Neural cell (in vitro differentiated cells): ENCODE results near the gene ATP1A4. TPM values are rescaled to one million over a fixed set of nuclear protein-coding genes. Genes with fewer than 3 reads are reported as not detected.

Experiments used
- H2AFZ ChIP-seq: fragments of 200-600, 300-800 bp; sonication (generic), shearing (Covaris generic); 2 replicates; pipeline ENCODE4 v1.6.0; 2014; ENCODE audit warnings: low read depth, mild to moderate bottlenecking, antibody characterized with exemption, low read length, moderate library complexity
- H3F3A ChIP-seq: fragments of 200-600 bp; shearing (Covaris generic); 2 replicates; pipeline ENCODE4 v1.6.1; 2016; ENCODE audit warnings: mild to moderate bottlenecking, moderate library complexity, mixed read lengths, antibody characterized with exemption, low read length; ENCODE audit not compliant: insufficient read depth, poor library complexity, severe bottlenecking
- H3K27ac ChIP-seq: fragments of 200-600, 300-800 bp; sonication (generic), shearing (Covaris generic); 2 replicates; pipeline ENCODE4 v1.5.1; 2014; ENCODE audit warnings: mild to moderate bottlenecking, low read length, moderate library complexity
- H3K27me3 ChIP-seq: fragments of 300-800, 200-600 bp; sonication (generic), shearing (Covaris generic); 2 replicates; pipeline ENCODE4 v1.6.0; 2014; ENCODE audit warnings: mild to moderate bottlenecking, low read depth, low read length, moderate library complexity; ENCODE audit not compliant: insufficient read depth
- H3K36me3 ChIP-seq: fragments of 300-800, 200-600 bp; sonication (generic), shearing (Covaris generic); 2 replicates; pipeline ENCODE4 v1.5.1; 2014; ENCODE audit warnings: mild to moderate bottlenecking, antibody characterized with exemption, low read length, moderate library complexity; ENCODE audit not compliant: insufficient read depth
- H3K4me2 ChIP-seq: fragments of 300-800, 200-600 bp; sonication (generic), shearing (Covaris generic); 2 replicates; pipeline ENCODE4 v1.6.0; 2014; ENCODE audit warnings: mild to moderate bottlenecking, low read length
- H3K4me3 ChIP-seq: fragments of 300-800, 200-600 bp; sonication (generic), shearing (Covaris generic); 2 replicates; pipeline ENCODE4 v1.5.1; 2014; ENCODE audit warnings: mild to moderate bottlenecking, low read length, moderate library complexity
- H3K79me2 ChIP-seq: fragments of 200-600 bp; shearing (Covaris generic); replicated peaks from 2 replicates; pipeline ENCODE4 v1.6.0; 2014; ENCODE audit warnings: mild to moderate bottlenecking, low read length, moderate library complexity; ENCODE audit not compliant: insufficient read depth
- H3K9ac ChIP-seq: fragments of 300-800, 200-600 bp; sonication (generic), shearing (Covaris generic); 2 replicates; pipeline ENCODE4 v1.6.1; 2016; ENCODE audit warnings: mild to moderate bottlenecking, low read length, mixed read lengths
- H3K9me2 ChIP-seq: fragments of 200-600 bp; shearing (Covaris generic); 2 replicates; pipeline ENCODE4 v1.6.1; 2016; ENCODE audit warnings: mild to moderate bottlenecking, low read length, mixed read lengths; ENCODE audit not compliant: insufficient read depth
- H3K9me3 ChIP-seq: fragments of 200-600, 300-800 bp; sonication (generic), shearing (Covaris generic); 2 replicates; pipeline ENCODE4 v1.6.1; 2016; ENCODE audit warnings: mild to moderate bottlenecking, mixed run types, low read length, moderate library complexity, mixed read lengths
- H4K20me1 ChIP-seq: fragments of 200-600 bp; shearing (Covaris generic); 2 replicates; pipeline ENCODE4 v1.6.1; 2016; ENCODE audit warnings: mild to moderate bottlenecking, mixed run types; ENCODE audit not compliant: insufficient read depth
- EP300 ChIP-seq: fragments of 450-650 bp; conservative IDR thresholded peaks from 2 replicates; pipeline ENCODE4 v1.6.1; 2014; ENCODE audit warnings: antibody characterized with exemption, mild to moderate bottlenecking, moderate library complexity; ENCODE audit not compliant: poor library complexity, severe bottlenecking
- EZH2 ChIP-seq: fragments of 200-600, 300-800 bp; shearing (Covaris generic), sonication (generic); IDR thresholded peaks from 2 replicates; pipeline ENCODE4 v1.6.1; 2014; ENCODE audit warnings: antibody characterized with exemption, low read length, borderline replicate concordance, mild to moderate bottlenecking; ENCODE audit not compliant: insufficient read depth, poor library complexity, severe bottlenecking
- MXI1 ChIP-seq: fragments of 450-650 bp; conservative IDR thresholded peaks from 2 replicates; pipeline ENCODE4 v1.6.1; 2014; ENCODE audit warnings: antibody characterized with exemption, mild to moderate bottlenecking; ENCODE audit not compliant: poor library complexity, severe bottlenecking
- POLR2AphosphoS5 ChIP-seq: IDR thresholded peaks from 2 replicates; pipeline ENCODE4 v1.6.1; 2012
- RAD21 ChIP-seq: fragments of 450-650 bp; conservative IDR thresholded peaks from 2 replicates; pipeline ENCODE4 v1.6.1; 2014; ENCODE audit warnings: antibody characterized with exemption, mild to moderate bottlenecking, moderate library complexity
- REST ChIP-seq: IDR thresholded peaks from 2 replicates; pipeline ENCODE4 v1.6.1; 2012; ENCODE audit warnings: borderline replicate concordance
- SMC3 ChIP-seq: fragments of 450-650 bp; conservative IDR thresholded peaks from 2 replicates; pipeline ENCODE4 v1.6.1; 2014; ENCODE audit warnings: antibody characterized with exemption, mild to moderate bottlenecking, moderate library complexity; ENCODE audit not compliant: poor library complexity
- TAF1 ChIP-seq: IDR thresholded peaks from 2 replicates; pipeline ENCODE4 v1.6.1; 2012; ENCODE audit warnings: low read depth
- polyA plus RNA-seq: library from polyadenylated mRNA; depleted of rRNA; stranded (reverse); fragments of >200 nt; gene quantifications from 2 replicates; pipeline ENCODE4 v1.2.3, GENCODE V29; 2014
- TF ChIP-seq, protein P1 (sequence below): fragments of 450-650 bp; IDR thresholded peaks from 2 replicates; pipeline ENCODE4 v1.5.1; 2014; ENCODE audit warnings: antibody characterized with exemption, mild to moderate bottlenecking, moderate library complexity; ENCODE audit not compliant: poor library complexity, severe bottlenecking

Gene ATP1A4
- polyA plus RNA-seq, 1 donor from 2014 or later = not detected

DNA sequence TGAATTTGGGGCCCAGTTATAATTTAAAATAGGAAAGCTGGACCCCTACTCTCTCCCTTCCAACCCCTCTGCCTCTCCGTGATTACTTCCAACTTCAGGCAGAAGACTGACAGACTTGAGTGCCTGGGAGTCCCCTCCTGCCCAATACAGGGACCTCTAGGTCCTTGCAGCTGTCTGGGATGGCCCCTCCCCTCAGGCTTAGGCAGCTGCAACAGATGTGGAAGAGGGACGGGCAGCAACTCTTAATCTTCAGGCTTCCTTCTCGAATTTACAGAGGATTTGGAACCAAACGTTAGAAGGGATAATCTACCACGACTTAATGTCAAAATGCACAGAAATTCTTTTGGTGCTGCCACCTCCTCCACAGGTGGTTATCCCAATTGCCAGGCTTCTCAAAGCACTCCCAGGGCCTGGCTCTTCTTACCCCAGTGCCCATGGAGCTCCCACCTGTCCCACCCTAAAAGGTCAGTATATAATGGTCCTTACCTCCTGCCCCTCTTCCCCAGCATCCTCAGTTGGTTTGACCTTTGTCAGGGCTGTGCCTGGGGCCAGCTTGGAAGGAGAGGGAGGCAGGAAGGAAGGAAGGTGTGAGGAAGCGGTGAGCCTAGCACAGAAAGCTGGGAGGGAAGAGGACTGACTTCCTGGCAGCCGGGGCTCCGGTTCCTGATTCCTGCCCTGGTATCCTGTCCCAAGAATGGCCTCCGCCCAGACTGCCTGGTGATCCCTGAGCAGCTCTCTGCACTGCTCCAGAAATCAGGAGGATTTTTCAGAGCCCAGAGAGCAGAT lies 56.6 kb downstream of the ATP1A4 start:
- H4K20me1 ChIP-seq = no peaks in the 10 kb centered on the region

More for the DNA sequence above, 56.6 kb downstream of the ATP1A4 start:
- TF ChIP-seq MXI1 = no peak
- TF ChIP-seq SMC3 = no peak
- no peak for TF ChIP-seq EZH2
- no peak for TF ChIP-seq EP300
- TF ChIP-seq, protein P1, sequence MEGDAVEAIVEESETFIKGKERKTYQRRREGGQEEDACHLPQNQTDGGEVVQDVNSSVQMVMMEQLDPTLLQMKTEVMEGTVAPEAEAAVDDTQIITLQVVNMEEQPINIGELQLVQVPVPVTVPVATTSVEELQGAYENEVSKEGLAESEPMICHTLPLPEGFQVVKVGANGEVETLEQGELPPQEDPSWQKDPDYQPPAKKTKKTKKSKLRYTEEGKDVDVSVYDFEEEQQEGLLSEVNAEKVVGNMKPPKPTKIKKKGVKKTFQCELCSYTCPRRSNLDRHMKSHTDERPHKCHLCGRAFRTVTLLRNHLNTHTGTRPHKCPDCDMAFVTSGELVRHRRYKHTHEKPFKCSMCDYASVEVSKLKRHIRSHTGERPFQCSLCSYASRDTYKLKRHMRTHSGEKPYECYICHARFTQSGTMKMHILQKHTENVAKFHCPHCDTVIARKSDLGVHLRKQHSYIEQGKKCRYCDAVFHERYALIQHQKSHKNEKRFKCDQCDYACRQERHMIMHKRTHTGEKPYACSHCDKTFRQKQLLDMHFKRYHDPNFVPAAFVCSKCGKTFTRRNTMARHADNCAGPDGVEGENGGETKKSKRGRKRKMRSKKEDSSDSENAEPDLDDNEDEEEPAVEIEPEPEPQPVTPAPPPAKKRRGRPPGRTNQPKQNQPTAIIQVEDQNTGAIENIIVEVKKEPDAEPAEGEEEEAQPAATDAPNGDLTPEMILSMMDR = no peak
- TF ChIP-seq POLR2AphosphoS5 = no peak
- TF ChIP-seq REST = no peak
- no peak for TF ChIP-seq TAF1
- TF ChIP-seq RAD21 = no peak
- H3K79me2 ChIP-seq = peaks cover 29% of the 10 kb centered on the region
- no peaks in the 10 kb centered on the region for H3K27me3 ChIP-seq
- peak overlapping the region; percentile 51 for H3K9ac ChIP-seq
- no peak overlapping the region for H3K4me2 ChIP-seq
- no peaks in the 10 kb centered on the region for H3K9me3 ChIP-seq
- peak overlapping the region; percentile 87 for H3K27ac ChIP-seq
- peak overlapping the region; percentile 56 for H3K4me3 ChIP-seq
- H3K9me2 ChIP-seq = no peaks in the 10 kb centered on the region
- H3K36me3 ChIP-seq = peaks cover 10% of the 10 kb centered on the region
- peaks cover 5% of the 10 kb centered on the region for H3F3A ChIP-seq
- H2AFZ ChIP-seq = no peak overlapping the region
